Right lobe of liver (tissue), 4 donors: ENCODE data around the gene MOB1B.

Experiments
- POLR2A ChIP-seq: fragments of 450-650 bp; IDR thresholded peaks from one replicate; pipeline ENCODE4 v1.6.1; 2017; ENCODE audit warnings: antibody characterized with exemption, mild to moderate bottlenecking
- TF ChIP-seq, protein P1 (sequence below), 4 donors: fragments of 200-600 bp in 3 of 4; fragments of 450-650 bp in 1 of 4; IDR thresholded peaks; one replicate each; pipeline versions ENCODE4 v1.5.1 to v1.8.0; 2016 to 2022; ENCODE audit warnings: antibody characterized with exemption in 4 of 4, mild to moderate bottlenecking in 2 of 4
- donor health status: DM: no; HTN: no; CAD: no.
- donor health status: DM: no; HTN: no; CAD: no.
- donor health status: DM: no; HTN: yes; CAD: no.

DNA sequence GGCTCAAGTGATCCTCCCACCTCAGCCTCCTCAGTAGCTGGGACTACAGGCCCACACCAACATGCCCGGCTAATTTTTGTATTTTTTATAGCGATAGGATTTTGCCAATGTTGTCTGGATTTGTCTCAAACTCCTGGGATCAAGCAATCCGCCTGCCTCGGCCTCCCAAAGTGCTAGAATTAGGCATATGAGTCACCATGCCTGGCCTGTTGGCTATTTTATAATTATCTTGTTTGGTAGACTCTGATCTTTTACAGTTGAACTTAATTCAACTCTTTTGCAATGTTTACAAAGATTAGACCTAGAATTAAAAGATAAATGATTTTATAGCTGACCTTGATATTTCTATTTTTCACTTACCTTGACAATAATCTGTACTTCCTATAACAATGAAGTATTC lies 109.3 kb downstream of the MOB1B start:
- TF ChIP-seq, protein P1, sequence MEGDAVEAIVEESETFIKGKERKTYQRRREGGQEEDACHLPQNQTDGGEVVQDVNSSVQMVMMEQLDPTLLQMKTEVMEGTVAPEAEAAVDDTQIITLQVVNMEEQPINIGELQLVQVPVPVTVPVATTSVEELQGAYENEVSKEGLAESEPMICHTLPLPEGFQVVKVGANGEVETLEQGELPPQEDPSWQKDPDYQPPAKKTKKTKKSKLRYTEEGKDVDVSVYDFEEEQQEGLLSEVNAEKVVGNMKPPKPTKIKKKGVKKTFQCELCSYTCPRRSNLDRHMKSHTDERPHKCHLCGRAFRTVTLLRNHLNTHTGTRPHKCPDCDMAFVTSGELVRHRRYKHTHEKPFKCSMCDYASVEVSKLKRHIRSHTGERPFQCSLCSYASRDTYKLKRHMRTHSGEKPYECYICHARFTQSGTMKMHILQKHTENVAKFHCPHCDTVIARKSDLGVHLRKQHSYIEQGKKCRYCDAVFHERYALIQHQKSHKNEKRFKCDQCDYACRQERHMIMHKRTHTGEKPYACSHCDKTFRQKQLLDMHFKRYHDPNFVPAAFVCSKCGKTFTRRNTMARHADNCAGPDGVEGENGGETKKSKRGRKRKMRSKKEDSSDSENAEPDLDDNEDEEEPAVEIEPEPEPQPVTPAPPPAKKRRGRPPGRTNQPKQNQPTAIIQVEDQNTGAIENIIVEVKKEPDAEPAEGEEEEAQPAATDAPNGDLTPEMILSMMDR (IDR thresholded peaks at IDR 0.05), result no peak
- TF ChIP-seq POLR2A, result no peak
